Neural cell (in vitro differentiated cells): Measurements from ENCODE around the gene RAB27A.

Experiments
- EP300 ChIP-seq: fragments of 450-650 bp; conservative IDR thresholded peaks from 2 replicates; pipeline ENCODE4 v1.6.1; 2014; ENCODE audit warnings: antibody characterized with exemption, mild to moderate bottlenecking, moderate library complexity; ENCODE audit not compliant: poor library complexity, severe bottlenecking
- EZH2 ChIP-seq: fragments of 200-600, 300-800 bp; shearing (Covaris generic), sonication (generic); IDR thresholded peaks from 2 replicates; pipeline ENCODE4 v1.6.1; 2014; ENCODE audit warnings: antibody characterized with exemption, low read length, borderline replicate concordance, mild to moderate bottlenecking; ENCODE audit not compliant: insufficient read depth, poor library complexity, severe bottlenecking
- MXI1 ChIP-seq: fragments of 450-650 bp; conservative IDR thresholded peaks from 2 replicates; pipeline ENCODE4 v1.6.1; 2014; ENCODE audit warnings: antibody characterized with exemption, mild to moderate bottlenecking; ENCODE audit not compliant: poor library complexity, severe bottlenecking
- POLR2AphosphoS5 ChIP-seq: IDR thresholded peaks from 2 replicates; pipeline ENCODE4 v1.6.1; 2012
- SMC3 ChIP-seq: fragments of 450-650 bp; conservative IDR thresholded peaks from 2 replicates; pipeline ENCODE4 v1.6.1; 2014; ENCODE audit warnings: antibody characterized with exemption, mild to moderate bottlenecking, moderate library complexity; ENCODE audit not compliant: poor library complexity
- TAF1 ChIP-seq: IDR thresholded peaks from 2 replicates; pipeline ENCODE4 v1.6.1; 2012; ENCODE audit warnings: low read depth
- TF ChIP-seq, protein P1 (sequence below): fragments of 450-650 bp; IDR thresholded peaks from 2 replicates; pipeline ENCODE4 v1.5.1; 2014; ENCODE audit warnings: antibody characterized with exemption, mild to moderate bottlenecking, moderate library complexity; ENCODE audit not compliant: poor library complexity, severe bottlenecking

DNA sequence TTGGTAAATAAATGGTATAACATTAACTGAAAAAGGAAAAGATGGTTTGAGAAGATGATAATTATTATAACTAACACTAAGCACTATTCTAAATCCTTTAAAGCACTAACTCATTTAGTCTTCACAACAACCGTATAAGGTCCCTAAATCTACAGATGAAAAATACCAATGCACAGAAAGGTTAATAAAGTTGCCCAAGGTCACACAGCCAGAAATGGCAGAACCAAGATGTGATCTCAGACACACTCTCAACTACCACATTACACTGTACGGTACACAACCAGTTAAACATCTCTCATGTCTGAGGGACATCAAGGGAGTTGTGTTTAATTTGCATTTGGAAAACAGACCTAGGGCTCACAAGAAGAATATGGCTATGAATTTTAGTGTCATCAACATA is 23.1 kb downstream of the RAB27A start:
- TF ChIP-seq, protein P1, sequence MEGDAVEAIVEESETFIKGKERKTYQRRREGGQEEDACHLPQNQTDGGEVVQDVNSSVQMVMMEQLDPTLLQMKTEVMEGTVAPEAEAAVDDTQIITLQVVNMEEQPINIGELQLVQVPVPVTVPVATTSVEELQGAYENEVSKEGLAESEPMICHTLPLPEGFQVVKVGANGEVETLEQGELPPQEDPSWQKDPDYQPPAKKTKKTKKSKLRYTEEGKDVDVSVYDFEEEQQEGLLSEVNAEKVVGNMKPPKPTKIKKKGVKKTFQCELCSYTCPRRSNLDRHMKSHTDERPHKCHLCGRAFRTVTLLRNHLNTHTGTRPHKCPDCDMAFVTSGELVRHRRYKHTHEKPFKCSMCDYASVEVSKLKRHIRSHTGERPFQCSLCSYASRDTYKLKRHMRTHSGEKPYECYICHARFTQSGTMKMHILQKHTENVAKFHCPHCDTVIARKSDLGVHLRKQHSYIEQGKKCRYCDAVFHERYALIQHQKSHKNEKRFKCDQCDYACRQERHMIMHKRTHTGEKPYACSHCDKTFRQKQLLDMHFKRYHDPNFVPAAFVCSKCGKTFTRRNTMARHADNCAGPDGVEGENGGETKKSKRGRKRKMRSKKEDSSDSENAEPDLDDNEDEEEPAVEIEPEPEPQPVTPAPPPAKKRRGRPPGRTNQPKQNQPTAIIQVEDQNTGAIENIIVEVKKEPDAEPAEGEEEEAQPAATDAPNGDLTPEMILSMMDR, result no peak
- TF ChIP-seq SMC3, result no peak
- TF ChIP-seq MXI1, result no peak
- TF ChIP-seq POLR2AphosphoS5, result no peak
- no peak for TF ChIP-seq EP300
- TF ChIP-seq TAF1, result no peak
- TF ChIP-seq EZH2, result no peak
